Stimulated activated CD8-positive, alpha-beta memory T cell treated with anti-CD3 and anti-CD28 coated beads, Interleukin-4, amount 100 ng/mL, for 1 hour (primary cell): ENCODE data around the gene DENND10.
"Not testable (repeated sequence)": the region's sequence is repeated elsewhere in the genome, so short reads cannot be mapped to it uniquely, and the experiment has no call there.

Experiments
- DNase-seq, 2 donors: peaks; one replicate each; pipeline ENCODE4 v3.0.0-alpha.2; 2020; ENCODE audit warnings: low read depth in 2 of 2, low spot score in 1 of 2

The DENND10 gene

GRCh38 chr10:119165171-119166117, 61.5 kb downstream of the DENND10 start, which contains the start of gene SFXN4:
TSS of gene SFXN4 (minus strand) at chr10:119165714. CDS start at chr10:119165647, 67 bp downstream.
- DNase-seq: peak; percentile 52

GRCh38 chr10:119166118-119166500, 62.2 kb downstream of the DENND10 start:
- no peak for DNase-seq

GRCh38 chr10:119166564-119166963, 62.7 kb downstream of the DENND10 start:
- no peak for DNase-seq

GRCh38 chr10:119167041-119167440, 63.1 kb downstream of the DENND10 start:
- DNase-seq: no peak

GRCh38 chr10:119174109-119174508, 70.2 kb downstream of the DENND10 start:
- DNase-seq: no peak

GRCh38 chr10:119176166-119176565, 72.3 kb downstream of the DENND10 start:
- DNase-seq: no peak

- no peak for DNase-seq
Observed at GRCh38 chr10:119177708-119178371, 73.9 kb downstream of the DENND10 start.

GRCh38 chr10:119178372-119179119, 74.6 kb downstream of the DENND10 start, which contains the start of gene PRDX3:
TSS of gene PRDX3 (minus strand) at chr10:119178812. CDS start at chr10:119178790, 22 bp downstream.
- DNase-seq: peak; percentile 70 to 83

GRCh38 chr10:119180850-119181400, 77.0 kb downstream of the DENND10 start:
- not testable (repeated sequence) for DNase-seq

GRCh38 chr10:119183664-119184412, 79.9 kb downstream of the DENND10 start:
- no peak for DNase-seq
